Measurements from ENCODE around the gene TLK2.

The TLK2 gene

DNA sequence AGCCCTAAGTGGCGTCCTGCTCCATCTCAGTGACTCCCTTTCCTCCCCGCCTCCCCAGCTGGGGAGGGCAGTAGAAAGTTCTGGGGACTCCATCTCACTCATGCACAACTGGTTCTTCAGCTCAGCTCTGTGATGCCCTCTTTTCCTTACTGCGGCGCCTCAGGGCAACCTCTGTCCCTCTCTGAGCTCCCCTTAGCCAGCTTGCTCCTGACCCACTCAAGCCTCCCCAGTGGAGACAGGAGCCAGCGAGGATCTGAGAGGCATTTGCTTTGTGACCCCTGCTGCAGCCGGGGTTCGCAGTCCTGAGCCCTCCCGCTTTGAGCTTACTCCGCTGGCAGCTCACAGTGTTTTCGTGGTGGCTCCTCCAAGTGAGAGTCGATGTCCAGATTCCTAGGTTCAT lies 142.6 kb downstream of the TLK2 start:
- TF ChIP-seq, protein P1, sequence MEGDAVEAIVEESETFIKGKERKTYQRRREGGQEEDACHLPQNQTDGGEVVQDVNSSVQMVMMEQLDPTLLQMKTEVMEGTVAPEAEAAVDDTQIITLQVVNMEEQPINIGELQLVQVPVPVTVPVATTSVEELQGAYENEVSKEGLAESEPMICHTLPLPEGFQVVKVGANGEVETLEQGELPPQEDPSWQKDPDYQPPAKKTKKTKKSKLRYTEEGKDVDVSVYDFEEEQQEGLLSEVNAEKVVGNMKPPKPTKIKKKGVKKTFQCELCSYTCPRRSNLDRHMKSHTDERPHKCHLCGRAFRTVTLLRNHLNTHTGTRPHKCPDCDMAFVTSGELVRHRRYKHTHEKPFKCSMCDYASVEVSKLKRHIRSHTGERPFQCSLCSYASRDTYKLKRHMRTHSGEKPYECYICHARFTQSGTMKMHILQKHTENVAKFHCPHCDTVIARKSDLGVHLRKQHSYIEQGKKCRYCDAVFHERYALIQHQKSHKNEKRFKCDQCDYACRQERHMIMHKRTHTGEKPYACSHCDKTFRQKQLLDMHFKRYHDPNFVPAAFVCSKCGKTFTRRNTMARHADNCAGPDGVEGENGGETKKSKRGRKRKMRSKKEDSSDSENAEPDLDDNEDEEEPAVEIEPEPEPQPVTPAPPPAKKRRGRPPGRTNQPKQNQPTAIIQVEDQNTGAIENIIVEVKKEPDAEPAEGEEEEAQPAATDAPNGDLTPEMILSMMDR (IDR thresholded peaks at IDR 0.05; ENCODE audit: control insufficient read depth, insufficient read depth, low read depth, low read length, missing control alignments): no peak
- DNase-seq (ENCODE audit: low read depth): no peak
- H3K4me3 ChIP-seq (ENCODE audit: control insufficient read depth, low read depth, low read length): no peak overlapping the region

DNA sequence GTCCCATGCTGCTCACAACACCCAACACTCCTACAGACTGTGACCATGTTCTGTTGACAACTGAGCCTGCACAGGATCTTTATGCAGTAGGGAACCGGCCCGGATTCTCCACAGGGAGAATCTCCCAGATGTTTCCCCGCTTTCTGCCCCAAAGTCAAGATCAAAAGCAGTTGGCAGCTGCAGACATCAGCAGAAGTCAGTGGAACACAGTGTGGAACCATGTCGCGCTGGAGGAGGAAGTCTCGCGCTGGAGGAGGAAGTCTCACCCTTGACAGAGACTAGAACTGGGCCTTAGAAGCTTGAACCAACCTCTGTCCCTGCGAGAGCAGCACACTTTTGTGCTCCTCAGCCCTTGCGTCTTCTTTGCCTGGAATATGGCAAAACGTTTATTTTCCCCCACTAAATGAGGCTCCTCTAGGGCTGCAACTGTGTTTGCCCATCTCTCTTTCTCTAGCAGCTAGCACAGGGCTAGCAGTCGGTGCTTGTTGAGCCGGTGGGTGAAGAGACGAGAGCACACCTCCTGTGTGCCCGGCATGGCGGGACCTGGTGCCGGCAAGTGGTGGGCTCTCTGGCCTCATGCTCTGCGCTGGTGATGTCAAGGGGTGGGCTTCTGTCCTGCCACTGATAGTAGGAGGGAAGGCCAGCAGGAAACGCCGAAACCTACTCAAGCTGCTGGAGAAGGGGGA lies 146.7 kb downstream of the TLK2 start:
- no peak overlapping the region for H3K4me3 ChIP-seq (ENCODE audit: control insufficient read depth, low read depth, low read length)
- no peak for DNase-seq (ENCODE audit: low read depth)
- TF ChIP-seq, protein P1 (IDR thresholded peaks at IDR 0.05; ENCODE audit: control insufficient read depth, insufficient read depth, low read depth, low read length, missing control alignments): no peak

DNA sequence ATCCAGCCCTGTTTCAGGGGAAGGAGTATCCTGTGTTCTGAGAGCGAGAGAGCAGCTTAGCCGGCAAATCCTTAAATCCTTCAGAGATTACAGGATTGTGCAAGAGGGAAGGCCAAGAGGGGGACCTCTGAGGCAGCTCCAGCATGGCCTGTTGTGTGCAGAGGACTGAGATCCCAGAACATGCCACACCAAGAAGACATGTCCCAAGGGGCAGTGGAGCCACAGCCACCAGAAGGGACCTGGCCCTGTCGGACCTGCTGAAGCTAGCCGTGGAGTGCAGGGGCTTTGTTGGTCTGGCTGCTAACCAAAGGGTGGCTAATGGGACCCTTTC lies 147.2 kb downstream of the TLK2 start:
- H3K4me3 ChIP-seq (ENCODE audit: control insufficient read depth, low read depth, low read length): no peak overlapping the region
- DNase-seq (ENCODE audit: low read depth): no peak

DNA sequence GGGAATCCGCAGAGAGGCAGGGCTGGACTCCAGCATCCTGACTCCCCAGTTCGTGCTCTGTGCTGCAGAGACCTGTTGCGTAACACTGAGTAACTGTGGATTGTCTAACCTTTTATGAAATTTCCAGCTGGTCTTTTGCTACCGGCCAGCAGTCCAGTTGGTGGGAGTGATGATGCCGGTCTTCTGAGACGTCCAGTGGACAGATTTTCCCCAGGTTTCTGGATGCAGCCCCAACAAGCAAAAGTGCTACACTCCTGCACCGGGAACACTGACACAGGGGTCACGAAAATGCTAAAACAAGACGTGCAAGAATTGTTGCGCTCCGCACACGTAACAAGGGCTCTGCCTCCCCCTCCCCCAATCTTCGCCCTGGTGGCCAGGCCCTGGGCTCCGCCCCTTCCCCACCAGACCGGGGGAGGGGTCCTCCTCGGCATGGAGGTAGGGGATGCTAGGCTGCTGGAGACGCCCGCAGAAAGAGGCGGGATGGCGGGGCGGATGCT lies 148.1 kb downstream of the TLK2 start:
- peak overlapping the region; percentile 69 for H3K4me3 ChIP-seq (ENCODE audit: control insufficient read depth, low read depth, low read length)
- peak; percentile 76 for DNase-seq (ENCODE audit: low read depth)

More for the DNA sequence above, 147.2 kb downstream of the TLK2 start:
- TF ChIP-seq, protein P1 (IDR thresholded peaks at IDR 0.05; ENCODE audit: control insufficient read depth, insufficient read depth, low read depth, low read length, missing control alignments): no peak

DNA sequence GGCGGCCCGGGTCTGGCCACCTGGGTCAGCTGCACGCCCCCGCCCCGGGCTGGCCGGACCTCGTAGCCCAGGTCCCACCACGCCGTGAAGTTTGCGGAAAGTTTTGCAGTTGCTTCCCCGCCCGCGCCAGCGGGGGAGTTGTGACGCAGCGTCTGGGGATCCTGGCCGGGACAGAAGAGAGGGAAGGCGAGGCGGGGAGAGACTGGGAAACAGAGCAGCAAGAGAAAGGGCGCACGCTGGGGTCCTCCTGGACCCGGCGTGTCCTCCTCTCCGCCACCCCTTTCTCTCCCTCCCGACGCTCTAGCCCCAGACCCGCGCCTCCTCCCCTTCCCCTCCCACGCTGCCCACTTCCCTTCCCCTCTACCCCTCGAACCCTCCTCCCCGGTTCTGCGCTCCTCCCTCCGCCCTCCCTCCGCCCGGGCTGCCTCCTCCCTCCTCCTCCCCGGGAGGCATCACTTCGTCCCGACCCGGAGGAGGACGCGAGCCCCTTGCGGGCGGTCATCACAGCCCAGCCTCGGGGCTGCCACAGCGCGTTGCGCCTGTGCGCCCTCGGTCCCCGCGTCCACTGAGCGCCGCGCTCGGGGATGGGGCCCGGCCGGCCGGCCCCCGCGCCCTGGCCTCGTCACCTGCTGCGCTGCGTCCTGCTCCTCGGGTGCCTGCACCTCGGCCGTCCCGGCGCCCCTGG lies 148.7 kb downstream of the TLK2 start, which contains the start of gene MRC2:
Gene MRC2, plus strand, starts transcription at position 452 of the 685 bp plus-strand sequence. Its CDS starts 133 bp downstream, at position 585.
- TF ChIP-seq, protein P1 (IDR thresholded peaks at IDR 0.05; ENCODE audit: control insufficient read depth, insufficient read depth, low read depth, low read length, missing control alignments): no peak
- peak within 1 kb of the TSS; percentile 69 for H3K4me3 ChIP-seq (ENCODE audit: control insufficient read depth, low read depth, low read length)
- no peak for DNase-seq (ENCODE audit: low read depth)

More for the DNA sequence above, 148.1 kb downstream of the TLK2 start:
- TF ChIP-seq, protein P1 (IDR thresholded peaks at IDR 0.05; ENCODE audit: control insufficient read depth, insufficient read depth, low read depth, low read length, missing control alignments): no peak

DNA sequence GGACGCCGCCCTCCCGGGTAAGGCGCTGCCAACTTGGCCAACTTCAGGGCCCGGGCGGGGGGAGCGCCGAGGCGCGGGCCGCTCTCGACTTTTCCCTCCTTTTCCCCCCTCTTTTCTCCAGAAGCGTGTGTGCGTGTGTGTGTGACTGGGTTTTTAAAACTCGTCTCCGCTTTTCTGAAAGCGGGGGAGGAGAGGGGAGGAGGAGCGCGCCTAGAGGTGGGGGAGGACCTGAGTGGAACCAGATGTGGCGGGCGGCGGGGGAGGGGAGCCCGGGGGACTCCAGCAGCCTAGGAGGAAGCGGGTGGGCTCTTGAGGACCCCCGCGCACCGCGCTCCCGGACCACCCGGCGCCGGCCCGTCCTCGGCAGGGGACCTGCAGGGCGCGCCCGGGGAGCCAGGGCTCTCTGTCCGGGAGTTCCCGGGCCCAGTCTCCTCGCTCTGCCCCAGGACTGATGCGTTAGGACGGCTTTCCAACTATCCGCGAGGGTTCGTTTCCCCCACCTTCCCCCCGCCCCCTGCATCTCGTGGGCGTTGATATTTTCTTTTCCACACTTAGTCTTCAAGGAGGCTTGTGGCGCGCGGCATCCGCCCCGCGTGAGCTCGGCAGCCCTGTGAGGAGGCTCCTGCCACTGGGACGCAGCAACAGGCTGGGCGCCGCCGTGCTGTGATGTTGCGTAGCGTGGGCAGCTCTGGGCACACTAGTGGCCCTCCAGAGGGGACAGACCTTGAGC lies 149.4 kb downstream of the TLK2 start:
- no peak for DNase-seq (ENCODE audit: low read depth)
- H3K4me3 ChIP-seq (ENCODE audit: control insufficient read depth, low read depth, low read length): peak overlapping the region; percentile 69
- TF ChIP-seq, protein P1 (IDR thresholded peaks at IDR 0.05; ENCODE audit: control insufficient read depth, insufficient read depth, low read depth, low read length, missing control alignments): no peak
